ENCODE measurements around the gene PALMD. TPM values are rescaled to one million over a fixed set of nuclear protein-coding genes. Genes with fewer than 3 reads are reported as not detected.

Gene PALMD
- polyA plus RNA-seq, 3 donors, result not detected

GRCh38 chr1:99670583-99670982, 24.7 kb downstream of the PALMD start:
- no peak overlapping the region for H3K9ac ChIP-seq (ENCODE audit: insufficient read depth, low read length, poor library complexity, severe bottlenecking)

GRCh38 chr1:99672038-99672437, 26.1 kb downstream of the PALMD start:
- intact Hi-C loops (cut with micrococcal nuclease), result no loop called here
- Histone ChIP-seq H2AFZ (ENCODE audit: insufficient read depth, low read depth, low read length, poor library complexity, severe bottlenecking) (no peak overlapping the region), H3K79me2 (ENCODE audit: insufficient read depth, low read length) (no peaks in the 10 kb centered on the region), H3K9me3 (replicated peaks in 1 of 2; ENCODE audit: control insufficient read depth in 1 of 2, insufficient read depth in 1 of 2, low read length in 2 of 2) (no peaks in the 10 kb centered on the region), H3K27me3 (ENCODE audit: control insufficient read depth in 2 of 2, insufficient read depth in 2 of 2, low read length in 2 of 2) (peaks cover 0 to 3% of the 10 kb centered on the region in 2 donors), H3K27ac (ENCODE audit: low read depth in 1 of 2, low read length in 2 of 2) (no peak overlapping the region), H3K36me3 (replicated peaks in 1 of 2; ENCODE audit: control insufficient read depth in 1 of 2, insufficient read depth in 2 of 2, low read length in 2 of 2) (no peaks in the 10 kb centered on the region), H3K9ac (ENCODE audit: insufficient read depth, low read length, poor library complexity, severe bottlenecking) (no peak overlapping the region), H3K4me2 (replicated peaks; ENCODE audit: extremely low read depth, low read length, poor library complexity, severe bottlenecking) (no peak overlapping the region), H3K4me3 (replicated peaks in 1 of 3; ENCODE audit: low read depth in 2 of 3, low read length in 3 of 3) (no peak overlapping the region), H4K20me1 (ENCODE audit: insufficient read depth, low read length) (no peaks in the 10 kb centered on the region), H3K4me1 (ENCODE audit: control insufficient read depth in 1 of 2, insufficient read depth in 2 of 2, low read length in 2 of 2) (no peaks in the 10 kb centered on the region)
- H3K27ac Mint-ChIP-seq, result no peak overlapping the region
- no peak for DNase-seq
- 88% methylated on average over 3 of the region's 4 CpGs for WGBS (ENCODE audit: insufficient coverage)
- H3K4me3 Mint-ChIP-seq, result no peak overlapping the region
- H3K9me3 Mint-ChIP-seq, result peaks cover 0 to 2% (median 0%) of the 10 kb centered on the region in 7 donors
- no peaks in the 10 kb centered on the region for H3K27me3 Mint-ChIP-seq (ENCODE audit: low read depth in 3 of 3)
- H3K36me3 Mint-ChIP-seq, result no peaks in the 10 kb centered on the region
- TF ChIP-seq CTCF (IDR thresholded peaks at IDR 0.05), result no peak
- H3K4me1 Mint-ChIP-seq, result no peaks in the 10 kb centered on the region

More at GRCh38 chr1:99670583-99670982, 24.7 kb downstream of the PALMD start:
- no peaks in the 10 kb centered on the region for H3K4me1 ChIP-seq (ENCODE audit: control insufficient read depth in 1 of 2, insufficient read depth in 2 of 2, low read length in 2 of 2)
- no peaks in the 10 kb centered on the region for H3K79me2 ChIP-seq (ENCODE audit: insufficient read depth, low read length)
- no peak for TF ChIP-seq CTCF (IDR thresholded peaks at IDR 0.05)
- Mint-ChIP-seq H3K4me1 (no peaks in the 10 kb centered on the region), H3K9me3 (peaks cover 0 to 2% (median 0%) of the 10 kb centered on the region in 7 donors), H3K27ac (no peak overlapping the region), H3K36me3 (no peaks in the 10 kb centered on the region), H3K27me3 (ENCODE audit: low read depth in 3 of 3) (no peaks in the 10 kb centered on the region), H3K4me3 (no peak overlapping the region)
- WGBS (ENCODE audit: insufficient coverage), result 100% methylated on average over 1 of the region's 1 CpG
- peaks cover 0 to 3% of the 10 kb centered on the region in 2 donors for H3K27me3 ChIP-seq (ENCODE audit: control insufficient read depth in 2 of 2, insufficient read depth in 2 of 2, low read length in 2 of 2)
- no peaks in the 10 kb centered on the region for H3K9me3 ChIP-seq (replicated peaks in 1 of 2; ENCODE audit: control insufficient read depth in 1 of 2, insufficient read depth in 1 of 2, low read length in 2 of 2)
- H3K27ac ChIP-seq (ENCODE audit: low read depth in 1 of 2, low read length in 2 of 2), result no peak overlapping the region
- H3K4me2 ChIP-seq (replicated peaks; ENCODE audit: extremely low read depth, low read length, poor library complexity, severe bottlenecking), result no peak overlapping the region
- no peaks in the 10 kb centered on the region for H4K20me1 ChIP-seq (ENCODE audit: insufficient read depth, low read length)
- no peak overlapping the region for H3K4me3 ChIP-seq (replicated peaks in 1 of 3; ENCODE audit: low read depth in 2 of 3, low read length in 3 of 3)
- no peaks in the 10 kb centered on the region for H3K36me3 ChIP-seq (replicated peaks in 1 of 2; ENCODE audit: control insufficient read depth in 1 of 2, insufficient read depth in 2 of 2, low read length in 2 of 2)
- no peak overlapping the region for H2AFZ ChIP-seq (ENCODE audit: insufficient read depth, low read depth, low read length, poor library complexity, severe bottlenecking)
- no peak for DNase-seq
- intact Hi-C loops (cut with micrococcal nuclease), result no loop called here
